SU-DHL-6 (cell line): ENCODE results near the gene ANKS1B.

Experiments used
- H2AFZ ChIP-seq: fragments of 200-600 bp; sonication (generic); 2 replicates; pipeline ENCODE4 v1.6.1; 2014; ENCODE audit warnings: low read depth, mild to moderate bottlenecking, moderate library complexity, mixed read lengths, antibody characterized with exemption, low read length; ENCODE audit not compliant: severe bottlenecking
- H3F3A ChIP-seq: fragments of 200-600 bp; shearing (Covaris generic); 2 replicates; pipeline ENCODE4 v1.6.0; 2016; ENCODE audit warnings: antibody characterized with exemption, mild to moderate bottlenecking; ENCODE audit not compliant: insufficient read depth
- H3K27ac ChIP-seq: fragments of 200-600 bp; sonication (generic); 2 replicates; pipeline ENCODE4 v1.5.1; 2016; ENCODE audit warnings: low read depth, mild to moderate bottlenecking, low read length, moderate library complexity, mixed read lengths
- H3K27me3 ChIP-seq: fragments of 200-600 bp; sonication (generic), shearing (Covaris generic); 2 replicates; pipeline ENCODE4 v1.6.0; 2014; ENCODE audit warnings: mild to moderate bottlenecking, low read length
- H3K36me3 ChIP-seq: fragments of 200-600 bp; sonication (generic); 2 replicates; pipeline ENCODE4 v1.6.1; 2014; ENCODE audit warnings: mild to moderate bottlenecking, low read length, mixed read lengths
- H3K4me2 ChIP-seq: fragments of 300-600, 200-600 bp; shearing (Covaris generic), sonication (generic); 2 replicates; pipeline ENCODE4 v1.6.0; 2014; ENCODE audit warnings: low read length, low read depth, mild to moderate bottlenecking; ENCODE audit not compliant: poor library complexity, severe bottlenecking
- H3K4me3 ChIP-seq: fragments of 200-600 bp; sonication (generic); 2 replicates; pipeline ENCODE4 v1.5.1; 2014; ENCODE audit warnings: antibody characterized with exemption, low read length, mild to moderate bottlenecking, mixed read lengths; ENCODE audit not compliant: insufficient read depth, poor library complexity, severe bottlenecking
- H3K79me2 ChIP-seq: fragments of 200-600 bp; sonication (generic); 2 replicates; pipeline ENCODE4 v1.6.1; 2014; ENCODE audit warnings: mild to moderate bottlenecking, low read length, moderate library complexity; ENCODE audit not compliant: insufficient read depth
- H3K9ac ChIP-seq: fragments of 200-600 bp; sonication (generic); 2 replicates; pipeline ENCODE4 v1.7.0; 2014; ENCODE audit warnings: mild to moderate bottlenecking, low read length
- H3K9me2 ChIP-seq: fragments of 200-600 bp; sonication (generic); replicated peaks from 2 replicates; pipeline ENCODE4 v1.6.1; 2014; ENCODE audit warnings: low read length; ENCODE audit not compliant: insufficient read depth
- H3K9me3 ChIP-seq: fragments of 200-600 bp; sonication (generic); 2 replicates; pipeline ENCODE4 v1.6.1; 2014; ENCODE audit warnings: low read length, mixed read lengths; ENCODE audit not compliant: insufficient read depth
- H4K20me1 ChIP-seq: fragments of 200-600 bp; sonication (generic); 2 replicates; pipeline ENCODE4 v1.6.1; 2014; ENCODE audit warnings: low read depth, mild to moderate bottlenecking, antibody characterized with exemption, low read length, moderate library complexity, mixed read lengths
- CTCF ChIP-seq: fragments of 200-600 bp; sonication (generic); IDR thresholded peaks from one replicate; pipeline ENCODE4 v1.5.1; 2017; ENCODE audit warnings: antibody characterized with exemption, mild to moderate bottlenecking, low read length, moderate library complexity; ENCODE audit not compliant: insufficient read depth, poor library complexity, severe bottlenecking
- EZH2phosphoT487 ChIP-seq: fragments of 200-600 bp; sonication (generic), shearing (Covaris generic); conservative IDR thresholded peaks from 2 replicates; pipeline ENCODE4 v1.6.1; 2018; ENCODE audit warnings: mild to moderate bottlenecking, antibody characterized with exemption, low read length, moderate library complexity, mixed read lengths

The ANKS1B gene

GRCh38 chr12:99706736-99707473 is 277.8 kb downstream of the ANKS1B start:
- Histone ChIP-seq H3K4me3 (no peak overlapping the region), H3K79me2 (no peaks in the 10 kb centered on the region), H3K4me2 (no peak overlapping the region), H3K27me3 (no peaks in the 10 kb centered on the region), H3F3A (no peaks in the 10 kb centered on the region), H3K9ac (no peak overlapping the region), H3K9me2 (no peaks in the 10 kb centered on the region), H2AFZ (no peak overlapping the region), H3K9me3 (no peaks in the 10 kb centered on the region), H4K20me1 (no peaks in the 10 kb centered on the region), H3K36me3 (no peaks in the 10 kb centered on the region), H3K27ac (no peak overlapping the region)
- TF ChIP-seq CTCF: no peak
- no peak for TF ChIP-seq EZH2phosphoT487

DNA sequence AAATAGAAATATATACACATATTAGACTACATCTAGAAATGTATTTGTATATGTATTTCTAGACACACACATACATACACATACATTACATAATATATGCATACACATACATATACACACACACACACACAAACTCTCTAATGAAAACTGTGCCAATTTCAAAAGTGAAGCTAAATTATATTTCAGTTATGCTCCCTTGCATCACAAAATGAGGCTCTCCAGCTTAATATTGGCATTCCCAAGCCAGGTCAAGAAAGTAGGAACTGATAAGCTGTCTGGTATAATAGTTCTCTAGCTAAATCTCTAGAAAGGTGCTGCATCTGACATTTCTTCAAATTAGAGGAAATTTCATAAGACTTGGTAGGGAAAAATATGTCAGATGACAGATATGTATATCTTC is 280.3 kb downstream of the ANKS1B start:
- H3K36me3 ChIP-seq: no peaks in the 10 kb centered on the region
- no peak overlapping the region for H3K9ac ChIP-seq
- no peaks in the 10 kb centered on the region for H3K9me2 ChIP-seq
- H3K4me2 ChIP-seq: no peak overlapping the region
- no peaks in the 10 kb centered on the region for H4K20me1 ChIP-seq
- H3K4me3 ChIP-seq: no peak overlapping the region
- H2AFZ ChIP-seq: no peak overlapping the region
- H3K27me3 ChIP-seq: no peaks in the 10 kb centered on the region
- H3K27ac ChIP-seq: no peak overlapping the region
- TF ChIP-seq CTCF: no peak
- TF ChIP-seq EZH2phosphoT487: no peak
- H3K9me3 ChIP-seq: no peaks in the 10 kb centered on the region
- no peaks in the 10 kb centered on the region for H3F3A ChIP-seq
- H3K79me2 ChIP-seq: no peaks in the 10 kb centered on the region

DNA sequence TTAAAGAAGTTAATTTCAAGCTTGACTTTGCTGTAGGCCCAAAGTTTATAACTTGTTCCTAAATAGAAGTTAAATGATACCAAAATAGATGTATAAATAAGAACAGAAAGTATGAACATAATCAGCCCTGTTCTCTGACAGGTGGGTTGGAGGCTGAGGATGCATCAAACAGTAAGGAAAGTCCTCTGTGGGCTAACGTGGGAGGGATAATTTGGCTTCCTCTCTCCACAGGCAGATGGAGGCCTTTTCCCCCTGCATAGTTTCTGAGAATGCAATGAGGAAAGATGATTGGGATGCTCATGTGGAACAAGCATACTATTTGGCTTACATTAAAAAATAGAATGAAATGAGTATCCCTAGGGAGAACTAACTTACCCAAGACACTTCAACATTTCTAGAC is 280.7 kb downstream of the ANKS1B start:
- Histone ChIP-seq H3K9me2 (no peaks in the 10 kb centered on the region), H3K79me2 (no peaks in the 10 kb centered on the region), H3K27ac (no peak overlapping the region), H3K27me3 (no peaks in the 10 kb centered on the region), H3K36me3 (no peaks in the 10 kb centered on the region), H2AFZ (no peak overlapping the region), H3F3A (no peaks in the 10 kb centered on the region), H3K9ac (no peak overlapping the region), H3K4me3 (no peak overlapping the region), H3K4me2 (no peak overlapping the region), H3K9me3 (no peaks in the 10 kb centered on the region), H4K20me1 (no peaks in the 10 kb centered on the region)
- no peak for TF ChIP-seq EZH2phosphoT487
- TF ChIP-seq CTCF: no peak
